Heart right ventricle (tissue), 16 donors: ENCODE measurements around the gene CYBA. TPM values are rescaled to one million over a fixed set of nuclear protein-coding genes. Genes with fewer than 3 reads are reported as not detected.

ENCODE experiments used
- ATAC-seq, 8 donors: fragments of 200-7000 bp; cut with Tn5 transposase; one replicate each; pipeline ENCODE4 v1.9.1; 2020; ENCODE audit warnings: mild to moderate bottlenecking in 8 of 8, moderate library complexity in 8 of 8, moderate number of reproducible peaks in 1 of 8
- DNase-seq, 2 donors: peaks; one replicate each; pipeline ENCODE4 v3.0.0-alpha.2; 2020
- H3K27ac ChIP-seq, 10 donors: fragments of 200-600 bp; sonication (generic) in 2 of 10; one replicate each; pipeline versions ENCODE4 v1.5.0 to v1.8.0; 2020 to 2022; ENCODE audit warnings: mild to moderate bottlenecking in 3 of 10
- H3K27me3 ChIP-seq, 7 donors: fragments of 200-600 bp; one replicate each; pipeline ENCODE4 v1.8.0; 2021 to 2022; ENCODE audit warnings: mild to moderate bottlenecking in 2 of 7
- H3K36me3 ChIP-seq, 9 donors: fragments of 200-600 bp; sonication (generic) in 1 of 9; one replicate each; pipeline versions ENCODE4 v1.5.0 to v1.8.0; 2020 to 2022; ENCODE audit warnings: mild to moderate bottlenecking in 2 of 9
- H3K4me1 ChIP-seq, 9 donors: fragments of 200-600 bp; sonication (generic) in 1 of 9; one replicate each; pipeline versions ENCODE4 v1.5.0 to v1.8.0; 2020 to 2022; ENCODE audit warnings: mild to moderate bottlenecking in 4 of 9
- H3K4me3 ChIP-seq, 10 donors: fragments of 200-600 bp; sonication (generic) in 2 of 10; one replicate each; pipeline versions ENCODE4 v1.5.0 to v1.8.0; 2020 to 2022; ENCODE audit warnings: mild to moderate bottlenecking in 7 of 10, moderate library complexity in 2 of 10
- H3K9me3 ChIP-seq, 11 donors: fragments of 200-600 bp in 10 of 11; sonication (generic) in 2 of 11; one replicate each; pipeline versions ENCODE4 v1.5.0 to v1.8.0; 2013 to 2022; ENCODE audit warnings: mild to moderate bottlenecking in 2 of 11, control low read depth in 1 of 11, moderate library complexity in 1 of 11
- CTCF ChIP-seq, 9 donors: fragments of 200-600 bp; sonication (generic) in 2 of 9; IDR thresholded peaks; one replicate each; pipeline versions ENCODE4 v1.5.0 to v1.8.0; 2021 to 2022; ENCODE audit warnings: antibody characterized with exemption in 9 of 9, mild to moderate bottlenecking in 5 of 9, moderate library complexity in 1 of 9
- WGBS, 2 donors: extraction: QIAGEN DNeasy Blood & Tissue Kit; methylation state at CpG; one replicate each; pipeline ENCODE4 v1.1.7; 2013; ENCODE audit warnings: inconsistent platforms in 1 of 2; 5-methylcytosine and 5-hydroxymethylcytosine counted together
- intact Hi-C, 10 donors: fragments of 100-400 bp; cut with DNase I; formaldehyde crosslinking; loops; one replicate each; pipeline versions ENCODE4 v1.11.1 to v1.14.2; 2022
- polyA plus RNA-seq, 2 donors: library from polyadenylated mRNA; stranded (reverse); fragments of 200-250 nt; gene quantifications; one replicate each; pipeline ENCODE4 v1.2.3, GENCODE V29; 2013
- total RNA-seq, 10 donors: library from RNA; stranded (reverse); fragmentation: NEBNext Ultra II Directional in 3 of 10; extraction: Animal tissue kit (Norgen Biotek cat#: 25700) in 3 of 10; gene quantifications; one replicate each; pipeline versions ENCODE4 v1.2.1 to v1.2.4, GENCODE V29; 2021 to 2023
- donor health status: Arrhythmogenic right ventricular cardiomyopathy.
- donor health status: ischemic (EF 13 %, LVEDD 7.1; RV severe dilation, severe dysfunction).
- donor health status: healthy with polysubstance abuse.
- donor health status: DM: no; HTN: yes; CAD: no.
- donor health status: DM: no; HTN: no; CAD: no.
- donor health status: ischemic (EF 25% LVEDD 6.9; RV normal size, moderate dysfunction).
- donor health status: ischemic (EF 25% LVEDD 5.7; RV mildly dilated, moderate dysfunction).
- donor health status: healthy.
- donor health status: DM: yes; HTN: yes; CAD: no.
- donor health status: Ischemic cardiomyopathy.
- donor health status: ischemic (EF 35%, LVEDD 5.7; RV mildly dilated, moderate dysfunction).
- donor health status: nonischemic (EF 11% LVEDD 7.7; RV severe dilation, severe dysfunction).
- donor health status: DM: yes; HTN: yes; CAD: no.
- donor health status: PGD.
- donor health status: ischemic (EF 29% LVEDD 5.4; RV normal size, mild dysfunction).
- donor health status: nonischemic (EF 23%, LVEDD 6.1; RV moderate dilation, normal function).

The CYBA gene
- total and polyA plus RNA-seq, 12 donors: 13.0 to 117 (median 33.6) TPM

GRCh38 chr16:88617268-88618031 lies 33.4 kb downstream of the CYBA start:
- Histone ChIP-seq H3K36me3 (peaks cover 0 to 78% (median 6%) of the 10 kb centered on the region in 9 donors), H3K27me3 (no peaks in the 10 kb centered on the region), H3K9me3 (no peaks in the 10 kb centered on the region), H3K4me1 (peaks cover 3 to 41% (median 23%) of the 10 kb centered on the region in 9 donors), H3K4me3 (no peak overlapping the region), H3K27ac (no peak overlapping the region)
- intact Hi-C loops: no loop called here
- whole genome bisulfite sequencing, 2 donors: 95 to 97% methylated on average over 20 of the region's 20 CpGs
- no peak for ATAC-seq
- no peak for TF ChIP-seq CTCF (IDR thresholded peaks at IDR 0.05)
- DNase-seq: no peak

GRCh38 chr16:88616736-88617135 lies 34.1 kb downstream of the CYBA start:
- intact Hi-C loops: no loop called here
- 94% methylated on average over 12 of the region's 12 CpGs for WGBS, 2 donors
- Histone ChIP-seq H3K4me1 (peaks cover 3 to 41% (median 23%) of the 10 kb centered on the region in 9 donors), H3K27ac (no peak overlapping the region), H3K27me3 (no peaks in the 10 kb centered on the region), H3K4me3 (no peak overlapping the region), H3K9me3 (no peaks in the 10 kb centered on the region), H3K36me3 (peaks cover 0 to 78% (median 2%) of the 10 kb centered on the region in 9 donors)
- no peak for TF ChIP-seq CTCF (IDR thresholded peaks at IDR 0.05)
- DNase-seq (no peak), ATAC-seq (no peak)

- peaks cover 0 to 78% (median 6%) of the 10 kb centered on the region in 9 donors for H3K36me3 ChIP-seq
- intact Hi-C loops: no loop called here
- no peak for DNase-seq
- WGBS, 2 donors: 62 to 67% methylated on average over 13 of the region's 13 CpGs
- no peaks in the 10 kb centered on the region for H3K9me3 ChIP-seq
- H3K27ac ChIP-seq: no peak overlapping the region
- H3K4me3 ChIP-seq: no peak overlapping the region
- peaks cover 3 to 41% (median 23%) of the 10 kb centered on the region in 9 donors for H3K4me1 ChIP-seq
- peak in 4 of 8 donors; percentile 10 to 40 (median 18) for ATAC-seq
- H3K27me3 ChIP-seq: no peaks in the 10 kb centered on the region
- no peak for TF ChIP-seq CTCF (IDR thresholded peaks at IDR 0.05)
Measured at GRCh38 chr16:88616320-88616719, 34.5 kb downstream of the CYBA start.

GRCh38 chr16:88614818-88615580 lies 35.9 kb downstream of the CYBA start:
- intact Hi-C loops: no loop called here
- DNase-seq (no peak), ATAC-seq (no peak)
- Histone ChIP-seq H3K9me3 (no peaks in the 10 kb centered on the region), H3K4me3 (no peak overlapping the region), H3K4me1 (peaks cover 3 to 38% (median 23%) of the 10 kb centered on the region in 9 donors), H3K36me3 (peaks cover 0 to 84% (median 18%) of the 10 kb centered on the region in 9 donors), H3K27ac (peak overlapping the region in 1 of 10 donors; percentile 59), H3K27me3 (no peaks in the 10 kb centered on the region)
- 87% methylated on average over 19 of the region's 19 CpGs for WGBS, 2 donors
- TF ChIP-seq CTCF (IDR thresholded peaks at IDR 0.05): no peak
